Measurements from ENCODE around the gene MTMR11.
A peak's percentile ranks its signal among the peaks of the same experiment; 100 is the strongest.

Gene MTMR11

DNA sequence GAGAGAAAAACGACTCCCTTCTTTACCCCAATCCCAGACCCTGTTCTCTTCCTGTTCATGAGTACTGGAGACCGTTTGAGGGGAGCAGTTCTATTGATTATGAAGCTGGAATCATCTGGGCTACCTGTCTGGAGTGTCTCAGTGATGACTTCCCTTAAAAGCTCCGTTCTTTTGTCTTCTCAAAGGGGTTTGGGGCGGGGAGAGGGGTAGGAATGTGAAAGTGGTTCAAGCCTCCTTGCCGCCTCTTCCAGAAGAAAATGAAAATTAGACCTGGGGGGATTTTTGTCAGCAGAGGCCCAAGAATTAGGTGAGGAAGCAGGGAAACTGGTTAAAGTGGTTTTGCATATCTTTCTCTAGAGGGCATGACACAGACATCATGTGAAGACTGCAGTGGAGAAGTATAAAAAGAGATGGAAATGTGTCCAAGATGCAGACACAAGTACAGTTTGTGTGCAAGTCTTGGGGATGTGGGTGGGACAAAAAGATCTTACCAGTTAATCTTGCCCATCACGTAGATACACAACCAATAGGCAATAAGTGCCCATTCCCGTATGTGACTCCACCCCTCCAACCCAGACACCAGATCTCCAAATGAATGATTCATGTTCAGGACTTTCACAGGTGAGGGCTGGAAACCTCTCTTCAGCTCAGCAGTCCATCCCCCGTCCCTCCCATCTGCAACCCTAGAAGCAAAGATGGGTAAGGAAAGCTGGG, 470 bp upstream of the MTMR11 start:
- DNase-seq (ENCODE audit: low spot score): no peak

DNA sequence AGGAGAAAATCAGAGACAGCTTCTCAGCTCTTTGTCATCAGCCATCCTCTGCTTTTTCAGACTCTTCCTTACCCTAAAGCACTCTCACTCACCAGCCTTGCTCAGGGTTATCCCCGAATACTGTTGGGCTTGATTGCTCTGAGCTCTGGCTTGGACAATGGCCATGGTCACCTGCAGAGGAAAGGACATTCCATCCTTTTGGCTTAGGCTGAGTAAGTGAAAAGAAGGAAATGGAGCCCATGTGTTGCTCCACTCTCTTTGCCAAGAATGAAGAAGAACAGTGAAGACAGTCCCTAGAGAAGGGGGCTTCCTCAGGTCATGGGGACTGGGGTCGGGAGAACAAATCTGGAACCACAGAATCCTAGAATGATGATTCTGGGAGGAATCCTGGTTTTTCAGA, 2.3 kb downstream of the MTMR11 start:
- no peak for DNase-seq (ENCODE audit: low spot score)

DNA sequence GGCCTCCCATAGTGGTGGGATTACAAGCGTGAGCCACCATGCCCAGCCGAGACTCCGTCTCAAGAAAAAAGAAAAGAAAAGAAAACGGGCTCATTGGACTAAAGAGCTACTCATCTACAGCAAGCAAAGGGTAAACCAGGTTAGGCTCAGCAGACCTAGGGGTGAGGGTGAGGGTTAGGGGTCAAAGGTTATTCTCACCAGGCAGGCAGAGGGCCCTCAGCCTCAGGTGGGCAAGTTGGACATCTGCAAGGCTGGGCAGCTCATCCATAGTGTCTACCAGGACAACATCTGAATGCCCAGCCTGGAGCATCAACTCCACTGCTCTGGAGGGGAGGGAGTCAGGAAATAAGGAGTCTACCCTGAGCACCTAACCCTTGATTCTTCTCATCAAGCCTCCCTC, 3.5 kb downstream of the MTMR11 start:
- DNase-seq (ENCODE audit: low spot score): no peak

DNA sequence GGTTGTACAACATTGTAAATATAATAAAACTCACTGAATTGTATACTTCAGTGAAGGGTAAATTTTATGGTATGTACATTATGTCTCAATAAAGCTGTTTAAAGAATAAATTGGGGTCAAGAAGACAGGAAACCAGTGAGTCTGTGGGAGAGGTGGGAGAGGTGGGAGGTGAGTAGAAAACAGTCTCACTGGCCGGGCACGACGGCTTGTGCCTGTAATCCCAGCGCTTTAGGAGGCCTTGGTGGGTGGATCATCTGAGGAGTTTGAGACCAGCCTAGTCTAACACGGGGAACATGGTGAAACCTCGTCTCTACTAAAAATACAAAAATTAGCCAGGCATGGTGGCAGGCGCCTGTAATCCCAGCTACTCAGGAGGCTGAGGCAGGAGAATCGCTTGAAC, 4.2 kb downstream of the MTMR11 start:
- DNase-seq (ENCODE audit: low spot score): no peak

- no peak for DNase-seq (ENCODE audit: low spot score)
These were observed 5.4 kb downstream of the MTMR11 start for GRCh38 chr1:149931212-149931790.

DNA sequence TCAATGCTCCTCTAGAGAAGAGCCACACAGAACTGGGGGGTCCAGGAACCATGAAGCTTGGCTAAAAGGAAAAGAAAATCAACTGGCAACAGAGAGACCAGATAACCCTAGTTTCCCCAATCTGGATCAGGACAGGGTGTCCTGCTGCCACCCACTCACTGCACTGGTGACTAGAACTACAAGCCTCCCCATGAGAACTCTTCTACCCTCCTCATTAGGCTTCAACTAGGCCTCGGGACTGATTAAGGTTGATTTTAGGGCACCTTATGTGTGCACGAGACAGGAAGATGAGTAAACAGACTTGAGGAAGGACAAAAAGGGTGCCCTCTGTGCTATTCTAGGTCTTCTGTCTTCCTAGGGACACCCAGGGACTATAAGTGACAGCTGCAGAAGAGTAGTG, 6.8 kb downstream of the MTMR11 start:
- DNase-seq (ENCODE audit: low spot score): no peak

GRCh38 chr1:149928401-149928724, 8.3 kb downstream of the MTMR11 start:
- DNase-seq (ENCODE audit: low spot score): no peak

- peak; percentile 94 for DNase-seq (ENCODE audit: low spot score)
These were observed 8.9 kb downstream of the MTMR11 start, which contains the start of gene SF3B4 for GRCh38 chr1:149927563-149928400. SF3B4 (minus strand) TSS chr1:149927803; CDS start chr1:149927759, 44 bp downstream.

GRCh38 chr1:149927056-149927562, 9.6 kb downstream of the MTMR11 start:
- no peak for DNase-seq (ENCODE audit: low spot score)

DNA sequence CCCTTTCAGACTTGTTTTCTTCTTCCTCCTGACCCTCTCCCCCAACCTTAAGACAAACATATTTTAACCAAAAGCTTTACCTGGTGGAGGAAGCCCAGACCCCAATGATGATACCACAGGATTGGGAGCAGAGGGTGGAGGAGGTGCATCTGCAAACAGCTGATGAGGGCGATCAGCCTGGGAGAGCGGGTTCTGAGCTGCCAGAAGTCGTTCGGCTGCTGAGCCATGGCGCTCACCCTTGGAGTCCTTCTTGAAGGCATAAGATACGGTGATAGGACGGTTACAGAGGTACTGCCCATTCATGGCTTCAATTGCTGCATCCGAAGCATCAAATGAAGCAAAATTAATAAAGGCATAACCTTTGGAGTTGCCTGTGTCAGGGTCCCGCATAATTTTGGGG, 10.4 kb downstream of the MTMR11 start:
- no peak for DNase-seq (ENCODE audit: low spot score)

DNA sequence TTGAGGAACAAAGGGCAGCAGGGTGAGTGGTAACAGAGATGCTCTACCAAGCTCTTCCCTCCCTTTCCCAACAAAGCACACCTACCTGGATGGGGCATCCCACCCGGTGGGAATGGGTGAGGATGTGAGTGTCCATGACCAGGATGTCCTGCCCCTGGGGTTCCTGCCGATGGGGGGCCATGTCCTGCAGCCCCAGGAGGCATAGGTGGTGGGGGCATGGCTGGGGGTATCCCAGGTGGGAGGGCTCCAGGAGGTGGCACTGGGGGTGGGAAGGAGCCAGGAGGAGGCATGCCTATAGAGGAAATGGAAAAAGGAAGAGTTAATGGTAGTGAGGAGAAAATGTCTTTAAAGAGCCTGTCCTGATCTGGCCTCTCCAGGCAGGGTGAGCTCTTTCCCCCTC, 10.9 kb downstream of the MTMR11 start:
- DNase-seq (ENCODE audit: low spot score): no peak

DNA sequence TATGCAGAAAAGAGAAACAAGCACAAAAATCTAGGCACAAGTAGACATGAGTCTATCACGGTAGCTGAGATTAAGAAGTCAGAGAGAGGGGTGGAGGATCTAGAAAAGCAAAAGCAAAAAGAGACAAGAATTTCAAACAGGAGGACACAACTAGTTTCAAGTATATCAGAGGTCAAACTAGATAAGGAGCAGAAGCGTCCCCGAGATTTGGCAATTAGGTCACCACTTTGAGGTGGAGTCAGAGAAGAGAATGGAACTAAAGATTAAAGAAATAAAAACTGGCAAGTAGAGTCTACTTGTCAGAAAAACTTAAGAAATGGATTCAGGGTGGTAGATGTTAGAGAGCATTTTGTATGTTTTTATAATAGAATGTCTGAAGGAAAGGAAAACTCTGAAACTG, 11.3 kb downstream of the MTMR11 start:
- DNase-seq (ENCODE audit: low spot score): no peak

DNA sequence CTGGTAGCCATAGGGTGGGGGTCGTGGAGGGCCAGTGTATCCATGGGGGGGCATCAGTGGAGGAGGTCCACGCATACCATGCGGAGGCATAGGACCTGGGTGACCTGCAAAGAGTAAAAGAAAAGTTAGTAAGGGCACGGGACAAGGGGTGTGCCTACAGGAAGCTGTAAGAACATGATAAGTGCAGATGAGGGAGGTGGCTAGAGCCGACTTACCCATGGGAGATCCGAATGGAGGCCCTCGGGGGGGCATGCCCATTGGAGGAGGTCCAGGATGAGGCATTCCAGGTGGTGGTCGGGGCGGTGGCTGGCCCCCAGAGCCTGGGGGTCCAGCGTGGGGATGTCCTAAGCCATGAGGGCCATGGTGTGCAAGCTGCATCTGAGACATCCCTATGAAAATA, 13.1 kb downstream of the MTMR11 start:
- DNase-seq (ENCODE audit: low spot score): no peak

- peak; percentile 20 for DNase-seq (ENCODE audit: low spot score)
These were observed 19.0 kb downstream of the MTMR11 start, which contains the start of gene SV2A for GRCh38 chr1:149917571-149918144. SV2A (minus strand) TSS chr1:149917844; CDS start chr1:149913840, 4,004 bp downstream.

GRCh38 chr1:149916898-149917252, 19.8 kb downstream of the MTMR11 start:
- no peak for DNase-seq (ENCODE audit: low spot score)

DNA sequence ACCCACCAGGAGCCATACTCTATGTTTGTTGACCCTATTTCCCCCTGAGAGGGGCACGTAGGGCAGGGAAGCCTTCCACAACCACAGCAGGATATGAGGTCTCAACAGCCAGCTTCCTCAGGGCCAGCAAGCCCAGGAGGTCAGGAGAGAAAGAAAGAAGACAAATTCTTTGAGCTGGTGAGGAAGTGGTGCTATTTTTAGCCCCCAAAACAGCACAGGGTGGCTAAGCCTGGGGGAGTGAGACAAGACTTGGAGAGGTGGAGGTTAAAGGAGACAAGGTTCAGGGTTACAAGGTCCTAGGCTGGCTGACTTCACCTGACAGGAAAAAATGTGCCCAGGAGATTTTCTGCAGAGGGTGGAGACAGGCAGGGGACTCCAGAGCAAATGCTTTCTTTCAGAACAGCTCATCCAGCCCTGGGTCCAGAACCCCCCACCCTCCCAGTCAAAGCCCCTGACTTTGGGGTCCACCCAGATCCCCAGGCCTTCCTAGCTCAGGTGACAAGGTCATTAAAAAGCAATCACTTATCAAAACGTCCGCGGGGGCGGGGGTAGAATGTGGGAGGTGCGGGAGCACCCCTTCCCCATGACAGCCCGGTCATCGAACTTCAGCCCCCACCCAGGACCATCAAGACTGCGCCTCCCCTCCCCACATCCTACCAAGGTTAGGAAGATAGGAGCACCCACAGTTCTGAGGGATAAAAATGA, 20.3 kb downstream of the MTMR11 start:
- DNase-seq (ENCODE audit: low spot score): no peak

DNA sequence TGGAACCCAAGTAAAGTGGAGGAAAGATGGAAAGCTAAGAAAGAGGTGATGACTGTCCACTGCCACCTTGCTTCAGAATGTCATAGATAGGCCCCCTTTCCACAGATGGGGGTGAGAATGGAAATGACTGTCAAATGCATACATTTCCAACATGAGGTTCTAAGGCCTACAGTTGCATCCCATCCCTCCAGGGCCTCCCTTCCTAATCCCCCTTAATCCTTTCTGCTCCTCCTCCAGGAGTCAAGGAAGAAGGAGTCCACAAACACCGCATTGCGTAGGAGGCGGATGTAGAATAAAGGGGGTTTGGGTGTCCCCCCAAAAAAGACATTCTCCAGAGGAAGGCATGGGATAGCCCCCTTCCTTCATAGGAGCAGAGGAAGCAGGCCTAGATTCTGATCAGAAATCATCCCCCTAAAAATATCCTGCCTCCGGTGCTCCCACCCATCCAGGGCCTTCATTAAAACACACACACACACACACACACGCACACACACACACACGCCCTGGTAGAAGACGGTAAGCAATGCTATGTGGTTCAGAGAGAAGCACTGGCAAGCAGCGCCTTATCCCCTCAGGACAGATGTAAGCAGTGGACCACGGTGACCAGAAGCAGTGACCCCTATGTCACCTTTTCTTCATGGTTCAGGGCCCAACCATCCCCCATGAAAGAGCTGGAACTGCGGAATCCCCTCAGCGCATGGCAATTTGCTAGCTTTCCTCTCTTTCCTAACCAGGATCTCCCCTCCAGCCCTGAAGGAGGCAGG, 21.1 kb downstream of the MTMR11 start:
- no peak for DNase-seq (ENCODE audit: low spot score)

DNA sequence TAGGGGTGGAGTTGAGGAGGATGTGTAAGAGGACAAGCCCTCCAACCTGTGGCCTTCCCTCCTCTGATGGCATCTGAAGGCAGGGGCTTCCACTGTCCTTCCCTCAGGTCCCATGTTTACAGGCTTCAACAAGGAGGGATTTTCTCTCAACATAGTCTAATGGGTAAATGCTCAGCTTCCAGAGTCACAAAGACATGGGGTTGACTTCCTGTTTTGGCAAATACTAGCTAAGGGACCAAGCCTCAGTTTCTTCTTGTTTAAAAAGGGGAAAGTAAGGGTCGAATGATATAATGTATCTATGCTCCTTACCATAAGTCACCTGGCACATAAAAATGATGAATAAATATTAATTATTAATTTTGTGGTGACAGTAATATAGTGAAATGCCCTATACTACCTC, 22.1 kb downstream of the MTMR11 start:
- no peak for DNase-seq (ENCODE audit: low spot score)

- no peak for DNase-seq (ENCODE audit: low spot score)
These were observed 30.1 kb downstream of the MTMR11 start for GRCh38 chr1:149906570-149907075.

DNA sequence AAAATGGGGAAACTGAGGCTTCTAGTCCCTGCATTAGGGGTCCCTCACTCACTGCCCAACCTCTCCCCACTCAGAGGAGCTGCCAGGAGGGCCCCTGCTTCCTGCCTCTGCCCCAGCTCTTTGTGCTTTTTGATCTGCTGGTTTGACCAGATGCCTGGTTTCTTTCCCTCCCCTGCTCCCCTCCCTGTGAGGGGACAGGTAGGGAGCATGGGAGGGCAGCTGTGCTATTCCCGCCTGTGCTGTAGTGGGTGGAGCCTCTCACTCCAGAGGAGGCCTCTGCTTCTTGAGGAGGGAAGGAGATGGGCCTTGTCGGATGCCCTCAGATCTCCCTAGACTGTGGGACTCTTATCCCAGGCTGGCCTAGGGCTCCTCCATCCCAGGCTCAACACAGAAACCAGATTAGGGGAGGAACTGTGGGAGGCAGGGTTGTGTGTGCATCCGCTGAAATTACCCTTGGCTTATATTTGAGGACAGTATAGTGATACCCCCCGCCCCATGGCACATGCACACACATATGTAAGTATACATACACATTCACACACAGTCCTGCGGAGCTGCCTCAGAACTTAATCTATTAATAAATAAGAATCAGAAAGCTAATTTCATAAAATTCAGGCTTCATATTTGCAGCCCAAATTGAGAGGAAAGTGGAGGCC, 32.7 kb downstream of the MTMR11 start:
- no peak for DNase-seq (ENCODE audit: low spot score)
